Measurements from ENCODE around the gene MTA3. TPM values are rescaled to one million over a fixed set of nuclear protein-coding genes. Genes with fewer than 3 reads are reported as not detected.
"Not testable (repeated sequence)": the region's sequence is repeated elsewhere in the genome, so short reads cannot be mapped to it uniquely, and the experiment has no call there.

The MTA3 gene
- total RNA-seq, 1 donor from 2014 or later = 6.7 TPM

GRCh38 chr2:42604341-42604867, 36.0 kb downstream of the MTA3 start:
- not testable (repeated sequence) for ATAC-seq

GRCh38 chr2:42606166-42606565, 37.7 kb downstream of the MTA3 start:
- not testable (repeated sequence) for DNase-seq (ENCODE audit: low spot score); ATAC-seq

More at GRCh38 chr2:42604341-42604867, 36.0 kb downstream of the MTA3 start:
- DNase-seq (ENCODE audit: low spot score) = not testable (repeated sequence)

- no peak for DNase-seq (ENCODE audit: low spot score)
- ATAC-seq = no peak
Measured at GRCh38 chr2:42607101-42607637, 38.7 kb downstream of the MTA3 start.

GRCh38 chr2:42613281-42614064, 45.0 kb downstream of the MTA3 start:
- ATAC-seq (no peak), DNase-seq (ENCODE audit: low spot score) (no peak)

- ATAC-seq = no peak
- DNase-seq (ENCODE audit: low spot score) = no peak
Measured at GRCh38 chr2:42614838-42615237, 46.4 kb downstream of the MTA3 start.

- DNase-seq (ENCODE audit: low spot score) = no peak
- no peak for ATAC-seq
Measured at GRCh38 chr2:42618116-42618515, 49.7 kb downstream of the MTA3 start.

- no peak for DNase-seq (ENCODE audit: low spot score)
- ATAC-seq = no peak
Measured at GRCh38 chr2:42618972-42619371, 50.5 kb downstream of the MTA3 start.

- not testable (repeated sequence) for DNase-seq (ENCODE audit: low spot score); ATAC-seq
Measured at GRCh38 chr2:42621626-42622025, 53.2 kb downstream of the MTA3 start.

- no peak for ATAC-seq
- no peak for DNase-seq (ENCODE audit: low spot score)
Measured at GRCh38 chr2:42622943-42623676, 54.7 kb downstream of the MTA3 start.

- ATAC-seq (no peak), DNase-seq (ENCODE audit: low spot score) (no peak)
Measured at GRCh38 chr2:42624047-42624446, 55.6 kb downstream of the MTA3 start.

GRCh38 chr2:42628024-42628423, 59.6 kb downstream of the MTA3 start:
- ATAC-seq; DNase-seq (ENCODE audit: low spot score): not testable (repeated sequence)

GRCh38 chr2:42636934-42637333, 68.5 kb downstream of the MTA3 start:
- DNase-seq (ENCODE audit: low spot score) (no peak), ATAC-seq (no peak)

GRCh38 chr2:42638080-42638784, 69.8 kb downstream of the MTA3 start:
- DNase-seq (ENCODE audit: low spot score) (no peak), ATAC-seq (no peak)

- no peak for DNase-seq (ENCODE audit: low spot score)
- ATAC-seq = no peak
Measured at GRCh38 chr2:42639340-42640077, 71.1 kb downstream of the MTA3 start.

- no peak for ATAC-seq
- DNase-seq (ENCODE audit: low spot score) = no peak
Measured at GRCh38 chr2:42640261-42640660, 71.8 kb downstream of the MTA3 start.

GRCh38 chr2:42642371-42642770, 73.9 kb downstream of the MTA3 start:
- not testable (repeated sequence) for ATAC-seq; DNase-seq (ENCODE audit: low spot score)

- DNase-seq (ENCODE audit: low spot score) = no peak
- no peak for ATAC-seq
Measured at GRCh38 chr2:42645551-42645950, 77.1 kb downstream of the MTA3 start.

- DNase-seq (ENCODE audit: low spot score) (no peak), ATAC-seq (no peak)
Measured at GRCh38 chr2:42648796-42649195, 80.4 kb downstream of the MTA3 start.

- ATAC-seq = no peak
Measured at GRCh38 chr2:42651057-42651456, 82.6 kb downstream of the MTA3 start.

GRCh38 chr2:42652086-42652485, 83.7 kb downstream of the MTA3 start:
- DNase-seq (ENCODE audit: low spot score) (no peak), ATAC-seq (no peak)

More at GRCh38 chr2:42651057-42651456, 82.6 kb downstream of the MTA3 start:
- DNase-seq (ENCODE audit: low spot score) = no peak

Measured in left lobe of liver (tissue), 2 donors.